Stimulated activated CD8-positive, alpha-beta memory T cell treated with anti-CD3 and anti-CD28 coated beads, Interleukin-4, amount 100 ng/mL, for 4 hours (primary cell): ENCODE results near the gene NUP133.
"Not testable (repeated sequence)": the region's sequence is repeated elsewhere in the genome, so short reads cannot be mapped to it uniquely, and the experiment has no call there.

Experiments used
- DNase-seq, 2 donors: peaks; one replicate each; pipeline ENCODE4 v3.0.0-alpha.2; 2020; ENCODE audit warnings: low read depth in 2 of 2, low spot score in 1 of 2

The NUP133 gene

DNA sequence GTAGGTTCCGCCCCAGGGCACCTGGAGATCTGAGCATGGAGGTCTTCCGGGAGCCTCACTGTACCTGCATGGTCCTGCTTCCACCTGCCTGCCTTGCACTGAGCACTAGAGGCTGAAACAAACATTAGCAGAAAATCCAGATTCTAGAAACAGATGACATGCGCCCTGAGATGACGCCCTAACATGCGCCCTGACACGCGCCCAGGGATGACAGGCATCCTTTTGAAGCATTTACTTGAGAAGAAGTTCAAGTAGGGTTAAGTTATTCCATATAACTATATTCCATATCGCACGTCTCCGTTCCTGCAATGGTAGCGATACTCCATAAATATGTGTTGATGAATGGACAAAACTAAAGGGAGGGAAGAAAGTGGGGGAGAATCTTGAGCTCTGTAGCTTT is 87.9 kb downstream of the NUP133 start:
- no peak for DNase-seq

DNA sequence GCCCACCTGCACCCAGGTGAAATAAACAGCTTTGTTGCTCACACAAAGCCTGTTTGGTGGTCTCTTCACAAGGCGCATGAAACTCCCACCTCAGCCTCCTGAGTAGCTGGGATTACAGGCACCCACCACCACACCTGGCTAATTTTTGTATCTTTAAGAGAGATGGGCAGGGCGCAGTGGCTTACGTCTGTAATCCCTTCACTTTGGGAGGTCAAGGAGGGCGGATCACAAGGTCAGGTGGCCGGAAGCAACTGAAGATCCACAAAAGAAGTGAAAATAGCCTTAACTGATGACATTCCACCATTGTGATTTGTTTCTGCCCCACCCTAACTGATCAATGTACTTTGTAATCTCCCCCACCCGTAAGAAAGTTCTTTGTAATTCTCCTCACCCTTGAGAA is 89.6 kb downstream of the NUP133 start:
- DNase-seq = not testable (repeated sequence)

DNA sequence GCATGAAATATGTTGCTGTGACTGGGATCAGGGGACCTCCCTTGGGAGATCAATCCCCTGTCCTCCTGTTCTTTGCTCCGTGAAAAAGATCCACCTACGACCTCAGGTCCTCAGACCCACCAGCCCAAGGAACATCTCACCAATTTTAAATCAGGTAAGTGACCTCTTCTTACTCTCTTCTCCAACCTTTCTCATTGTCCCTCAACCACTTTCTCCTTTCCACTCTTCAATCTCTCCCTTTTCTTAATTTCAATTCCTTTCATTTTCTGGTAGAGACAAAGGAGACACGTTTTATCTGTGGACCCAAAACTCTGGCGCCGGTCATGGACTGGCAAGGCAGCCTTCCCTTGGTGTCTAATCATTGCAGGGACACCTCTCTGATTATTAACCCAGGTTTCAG is 95.3 kb downstream of the NUP133 start:
- DNase-seq = not testable (repeated sequence)

DNA sequence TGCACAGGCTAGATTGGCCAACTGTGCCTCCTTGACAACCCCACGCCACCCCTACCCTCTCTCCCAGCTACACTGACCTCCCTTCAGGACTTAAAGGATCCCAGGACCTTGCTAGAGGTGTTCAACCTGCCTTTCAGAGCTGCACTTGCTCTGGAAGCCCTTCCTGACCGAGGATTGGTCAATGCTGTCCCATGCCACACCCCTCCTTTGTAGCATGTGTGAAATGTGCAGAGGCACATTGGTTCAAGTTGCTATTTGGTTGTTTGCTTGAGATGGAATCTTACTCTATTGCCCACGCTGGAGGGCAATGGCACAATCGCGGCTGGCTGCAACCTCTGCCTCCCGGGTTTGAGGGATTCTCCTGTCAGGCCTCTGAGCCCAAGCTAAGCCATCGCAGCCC is 96.1 kb downstream of the NUP133 start:
- DNase-seq = no peak

DNA sequence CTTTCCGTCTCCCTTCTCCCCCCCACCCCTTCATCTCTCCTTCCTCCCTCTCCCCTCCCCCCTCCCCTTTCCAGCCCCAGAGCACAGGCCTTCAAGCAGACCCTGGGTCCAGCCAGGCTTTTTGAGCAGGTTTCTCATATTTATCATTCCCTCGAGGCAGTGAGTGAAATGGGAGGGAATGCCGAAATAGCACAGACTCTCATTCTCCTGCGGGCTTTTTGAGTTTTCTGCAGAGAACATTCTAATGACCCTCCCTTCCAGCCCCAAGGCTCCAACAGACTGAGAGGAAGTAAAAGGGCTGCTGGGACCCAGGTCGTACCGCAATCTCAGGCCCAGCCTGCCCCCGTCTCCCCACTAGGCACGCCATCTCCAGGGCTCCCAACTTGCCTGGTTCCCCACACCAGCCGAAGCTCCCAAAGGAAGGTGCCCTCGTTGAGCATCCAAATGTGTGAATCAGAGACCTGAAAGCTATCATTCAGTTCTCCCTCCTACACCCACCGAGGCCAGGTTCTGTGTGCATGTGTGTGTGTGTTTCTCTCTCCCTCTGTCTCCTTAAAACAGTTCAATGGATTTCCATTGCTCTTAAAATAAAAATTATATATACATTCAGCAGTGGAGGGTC is 96.6 kb downstream of the NUP133 start:
- no peak for DNase-seq

DNA sequence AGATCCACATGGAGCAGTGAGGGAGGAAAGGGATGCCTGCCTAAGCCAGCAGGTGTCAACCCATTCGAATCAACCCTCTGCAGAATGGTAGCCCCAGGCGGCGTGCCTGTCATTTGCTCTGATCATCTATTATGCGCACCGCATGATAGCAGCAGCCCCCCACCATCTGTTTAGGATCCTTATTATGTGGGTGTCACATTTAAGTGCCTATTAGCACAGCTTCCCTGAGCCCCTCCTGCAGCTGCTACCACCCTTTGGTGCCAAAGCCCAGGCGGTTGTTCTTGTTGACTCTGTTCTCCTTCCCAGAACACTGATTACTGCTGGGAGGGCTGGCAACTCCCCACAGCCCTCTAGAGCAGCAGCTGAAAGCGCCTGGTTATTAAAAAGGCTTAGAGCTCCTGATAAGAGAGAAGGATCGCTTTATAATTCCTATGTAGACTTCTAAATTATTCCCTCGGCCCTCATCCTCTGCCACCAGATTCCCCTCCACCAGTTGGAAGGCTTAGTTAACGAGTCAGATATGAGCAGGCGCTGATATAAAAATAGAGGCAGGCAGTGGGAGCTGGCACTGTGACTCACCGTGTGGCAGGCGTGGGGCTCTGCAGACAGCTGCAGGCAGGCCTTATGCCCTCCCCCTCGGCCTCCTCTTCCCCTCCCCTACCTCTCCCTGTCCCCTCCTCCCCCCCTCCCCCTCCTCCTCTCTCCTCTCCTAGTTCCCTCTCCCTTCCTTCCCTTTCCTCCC is 97.3 kb downstream of the NUP133 start:
- no peak for DNase-seq

DNA sequence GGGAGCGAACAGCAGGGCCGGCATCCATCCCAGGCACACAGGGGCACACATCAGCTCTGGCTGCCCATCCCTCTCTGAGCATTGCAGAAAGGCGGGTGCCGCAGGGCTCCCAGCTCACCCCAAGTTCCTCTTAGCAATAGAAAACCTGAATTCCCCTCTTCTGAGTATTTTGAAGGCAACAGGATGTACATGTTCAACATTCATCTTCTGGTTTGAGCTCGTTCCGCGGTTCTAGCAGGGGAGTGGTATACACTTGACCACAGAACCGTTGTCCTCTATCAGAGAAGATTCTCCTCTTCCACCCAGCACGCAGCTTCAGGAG is 97.8 kb downstream of the NUP133 start:
- no peak for DNase-seq

DNA sequence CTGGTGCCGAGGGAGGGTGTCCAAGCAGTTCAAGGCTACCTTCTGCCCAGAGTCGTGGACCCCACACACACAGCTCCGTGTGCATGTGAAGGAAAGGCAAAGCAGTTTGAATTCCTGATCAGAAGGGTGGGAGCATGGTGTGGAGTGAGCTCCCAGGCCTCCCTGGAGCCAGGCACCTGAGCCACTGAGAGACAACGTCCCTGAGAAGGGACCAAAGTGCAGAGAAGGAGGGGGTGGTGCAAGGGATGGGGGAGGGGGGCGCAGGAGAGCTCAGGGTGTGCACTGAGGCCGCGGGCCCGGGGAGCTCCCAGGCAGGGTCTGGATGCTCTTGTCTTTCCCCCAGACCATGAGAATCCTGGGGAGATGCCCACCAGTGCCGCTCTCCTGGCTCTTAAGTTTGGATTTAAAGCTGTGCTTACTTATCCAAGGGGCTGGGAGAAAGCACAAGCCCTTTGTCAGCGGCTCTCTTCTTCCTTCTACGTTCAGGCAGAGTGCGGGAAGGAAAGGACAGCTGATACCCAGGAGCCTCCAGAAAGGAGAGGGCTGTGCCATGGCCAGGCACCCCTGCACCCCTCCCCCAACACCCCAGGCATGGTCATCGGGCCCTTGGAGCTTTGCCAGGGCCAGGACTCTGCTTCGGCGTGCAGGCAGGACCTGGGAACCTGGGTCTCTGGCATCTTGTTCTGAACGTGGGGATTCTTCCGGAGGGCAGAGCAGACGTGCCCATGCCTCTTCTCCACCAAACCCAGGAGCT is 98.3 kb downstream of the NUP133 start:
- DNase-seq = no peak

DNA sequence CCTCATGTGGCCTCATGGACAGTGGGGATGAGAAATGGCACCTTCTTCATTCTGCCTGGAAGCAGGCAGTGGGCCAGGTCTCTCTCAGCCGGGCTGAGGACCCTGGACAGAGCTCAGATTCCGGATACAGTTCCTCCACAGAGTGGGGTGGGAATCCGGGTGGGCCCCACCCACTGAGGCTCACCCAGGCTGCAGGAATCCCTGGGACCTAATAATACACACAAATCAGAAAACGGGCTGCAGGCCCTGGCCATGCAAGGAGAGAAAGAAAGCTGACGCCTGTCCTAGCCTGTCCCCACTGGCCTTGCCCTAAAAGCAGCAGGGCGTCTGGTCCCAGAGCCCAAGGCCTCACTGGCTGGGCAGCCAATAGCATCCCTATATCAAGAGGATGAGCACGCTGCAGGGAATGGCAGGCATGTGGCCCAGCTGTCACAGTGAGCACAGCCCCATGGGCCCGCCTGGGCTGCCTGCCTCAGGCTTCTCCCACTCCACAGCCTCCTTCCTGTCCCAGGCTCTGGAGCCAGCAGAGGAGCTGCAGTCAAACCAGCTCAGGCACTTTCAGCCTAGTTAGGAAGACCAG is 99.6 kb downstream of the NUP133 start:
- no peak for DNase-seq

DNA sequence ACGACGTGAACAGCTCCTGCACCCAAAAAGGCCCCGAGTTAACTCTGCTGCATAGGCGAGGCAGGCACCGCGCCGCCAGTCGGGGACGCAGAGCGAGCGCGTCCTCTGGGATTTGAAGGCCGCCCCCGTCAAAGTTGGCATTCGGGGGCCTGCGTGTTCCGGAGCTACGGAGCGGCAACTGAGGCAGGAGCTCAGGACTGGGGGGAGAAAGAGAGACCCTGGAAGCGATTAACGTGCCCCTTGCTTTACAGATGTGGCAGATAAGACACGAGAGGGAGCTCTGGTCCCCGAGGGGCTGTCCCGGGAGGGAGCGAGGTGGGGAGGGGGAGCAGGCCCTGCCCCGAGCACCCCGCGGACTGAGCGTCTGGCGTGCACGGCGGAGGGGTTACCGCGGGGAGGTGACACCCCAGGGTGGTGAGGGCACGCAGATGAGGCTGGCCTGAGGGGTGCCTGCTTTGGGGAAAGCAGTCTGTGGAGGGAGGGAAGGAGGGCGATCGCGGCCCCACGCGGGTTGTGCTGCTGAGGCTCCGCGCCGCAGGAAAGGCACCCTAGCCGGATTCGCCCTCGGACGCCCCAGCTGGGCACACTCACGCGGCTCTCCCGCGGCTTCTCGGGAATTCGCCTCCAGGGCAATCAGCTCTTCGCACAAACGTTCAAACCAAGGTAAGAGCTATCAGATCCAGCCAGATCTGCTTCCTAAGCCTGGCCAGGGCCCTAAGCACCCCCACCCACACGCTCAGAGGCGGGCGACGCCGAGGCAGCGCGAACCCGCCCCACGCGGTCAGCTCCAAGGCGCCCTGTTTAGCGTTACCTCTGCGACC is 100.7 kb downstream of the NUP133 start:
- no peak for DNase-seq

DNA sequence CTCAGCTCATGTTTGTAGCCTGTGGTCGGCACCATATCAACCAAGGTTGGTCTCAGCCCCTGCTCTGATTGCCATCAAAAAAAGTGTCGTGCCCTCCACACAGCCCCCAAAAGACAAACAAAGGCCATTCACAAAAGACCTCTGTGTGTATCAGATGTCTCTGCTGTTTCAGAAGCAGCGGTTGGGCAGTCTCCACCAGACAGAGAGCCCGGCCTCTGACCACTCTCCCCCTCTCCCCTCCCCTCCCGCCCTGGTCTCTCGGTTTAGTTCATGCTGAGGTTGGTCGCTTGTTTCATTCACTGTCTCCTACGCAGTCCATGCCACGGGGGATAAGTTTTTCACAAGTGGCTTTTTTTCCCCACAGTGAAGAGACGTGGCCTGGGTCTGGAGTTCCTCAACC is 101.3 kb downstream of the NUP133 start:
- no peak for DNase-seq

DNA sequence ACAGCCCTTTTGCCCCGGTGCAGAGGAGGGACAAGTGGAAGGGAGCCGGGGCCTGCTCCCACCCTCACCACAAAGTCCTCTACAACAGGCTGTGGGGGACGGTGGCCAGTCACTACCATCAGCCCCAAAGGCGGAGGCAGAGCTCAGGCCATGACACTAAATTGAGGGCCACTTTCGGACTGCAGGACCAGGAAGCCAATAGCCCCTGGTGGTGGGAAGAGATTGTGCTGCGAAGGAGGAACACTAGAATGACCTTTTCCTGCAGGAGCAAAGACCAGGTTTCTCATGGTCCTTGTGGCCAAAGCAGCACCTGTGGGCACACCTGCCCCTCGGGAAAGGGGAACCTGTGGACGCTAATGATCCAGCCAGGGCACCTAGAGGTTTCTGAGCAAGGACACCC is 104.6 kb downstream of the NUP133 start:
- DNase-seq = no peak

DNA sequence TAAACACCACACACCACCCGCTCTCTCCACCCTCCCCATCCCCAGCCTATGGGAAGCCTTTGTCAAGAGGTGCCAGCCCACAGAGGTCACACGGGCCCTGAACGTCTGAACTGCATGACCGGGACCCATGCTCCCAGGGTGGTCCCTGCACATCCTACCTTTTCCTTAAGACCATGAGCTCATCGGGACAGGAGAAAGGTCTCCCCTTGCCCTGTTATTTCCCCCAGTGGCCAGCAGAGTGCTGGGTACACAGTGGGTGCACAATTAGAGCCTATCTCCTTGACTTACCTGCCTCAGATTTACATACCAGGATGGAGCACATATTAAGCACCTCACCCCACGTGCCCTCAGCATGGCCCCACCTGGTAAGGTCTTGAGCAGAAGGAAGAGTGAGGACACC is 105.1 kb downstream of the NUP133 start:
- DNase-seq = no peak

DNA sequence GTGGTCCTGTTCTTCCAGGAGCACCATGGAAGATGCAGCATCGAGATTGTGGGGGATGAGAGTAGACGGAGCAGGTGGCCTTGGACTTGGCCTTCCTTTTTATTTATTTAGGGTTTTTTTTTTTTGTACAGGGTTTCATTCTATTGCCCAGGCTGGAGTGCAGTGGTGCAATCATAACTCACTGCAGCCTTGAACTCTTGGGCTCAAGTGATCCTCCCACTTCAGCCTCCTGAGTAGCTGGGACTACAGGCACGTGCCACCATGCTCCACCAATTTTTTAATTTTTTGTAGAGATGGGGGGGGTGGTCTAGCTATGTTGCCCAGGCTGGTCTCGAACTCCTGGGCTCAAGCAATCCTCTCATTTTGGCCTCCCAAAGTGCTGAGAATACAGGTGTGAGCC is 105.8 kb downstream of the NUP133 start:
- DNase-seq = not testable (repeated sequence)

DNA sequence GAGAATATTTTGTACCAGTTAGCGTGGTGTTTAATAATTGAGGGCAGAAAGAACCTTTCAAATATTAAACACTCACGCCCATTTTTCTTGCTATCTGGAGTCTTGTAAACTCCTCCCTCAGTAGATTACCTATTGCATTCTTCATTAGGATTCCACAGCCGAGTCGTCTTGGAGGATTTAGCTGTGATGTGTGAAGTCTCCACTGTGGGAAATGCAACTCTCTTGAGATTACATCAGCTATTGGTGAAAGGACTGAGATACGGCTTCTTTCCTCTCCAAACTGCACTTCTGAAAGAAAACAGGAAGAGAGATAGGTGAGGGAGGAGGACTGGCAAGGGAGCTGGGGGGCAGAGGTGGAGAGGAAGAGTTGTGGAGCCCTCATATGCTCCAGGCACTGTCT is 110.4 kb downstream of the NUP133 start:
- DNase-seq = no peak

DNA sequence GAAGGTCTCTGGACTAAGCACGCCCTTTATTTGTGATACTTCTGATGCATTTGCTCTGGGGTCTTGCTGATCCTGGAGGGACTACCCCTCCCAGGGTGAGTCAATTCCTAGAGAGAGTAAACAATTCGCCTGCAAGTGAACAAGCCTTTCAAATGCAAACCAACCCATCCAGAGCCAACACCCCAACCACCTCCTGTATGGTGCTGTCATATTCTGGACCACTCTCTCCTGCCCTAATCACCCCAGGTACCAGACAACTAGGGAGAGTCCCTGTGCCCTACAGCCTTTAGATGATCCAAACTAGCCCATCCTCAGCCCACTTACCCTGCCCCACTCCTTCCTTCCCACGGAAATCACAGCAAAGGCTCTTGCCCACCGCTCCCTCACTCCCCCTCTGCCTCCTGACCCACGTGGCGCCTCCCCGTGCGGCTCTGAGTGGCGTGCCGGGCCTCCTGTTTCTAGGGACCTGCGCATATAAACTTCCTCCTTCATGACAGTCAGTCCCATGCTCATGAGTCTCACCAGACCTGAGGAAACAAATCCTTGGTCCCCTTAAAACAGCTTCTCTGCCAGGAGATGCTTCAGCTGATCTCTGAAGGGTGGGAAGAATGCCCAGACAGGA is 111.4 kb downstream of the NUP133 start:
- DNase-seq = no peak

DNA sequence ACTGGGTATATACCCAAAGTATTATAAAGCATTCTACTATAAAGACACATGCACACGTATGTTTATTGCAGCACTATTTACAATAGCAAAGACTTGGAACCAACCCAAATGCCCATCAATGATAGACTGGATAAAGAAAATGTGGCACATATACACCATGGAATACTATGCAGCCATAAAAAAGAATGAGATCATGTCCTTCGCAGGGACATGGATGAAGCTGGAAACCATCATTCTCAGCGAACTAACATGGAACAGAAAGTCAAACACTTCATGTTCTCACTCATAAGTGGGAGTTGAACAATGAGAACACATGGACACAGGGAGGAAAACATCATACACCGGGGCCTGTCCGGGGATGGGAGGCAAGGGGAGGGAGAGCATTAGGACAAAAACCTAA is 113.6 kb downstream of the NUP133 start:
- DNase-seq = not testable (repeated sequence)

DNA sequence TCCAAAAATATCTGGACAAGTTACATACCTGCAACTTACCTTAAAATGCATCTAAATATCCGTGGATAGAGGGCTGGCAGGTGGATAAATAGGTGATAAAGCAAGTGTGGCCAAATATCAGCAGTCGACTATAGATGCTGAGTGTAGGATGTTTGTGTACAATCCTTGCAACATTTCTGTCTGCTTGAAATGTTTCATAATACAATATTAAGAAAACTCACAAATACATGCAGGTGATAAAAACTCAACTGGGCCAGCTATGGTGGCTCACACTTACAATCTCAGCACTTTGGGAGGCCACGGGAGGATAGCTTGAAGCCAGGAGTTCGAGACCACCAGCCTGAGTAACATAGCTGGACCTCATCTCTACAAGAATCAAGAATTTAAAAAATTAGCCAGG is 115.2 kb downstream of the NUP133 start:
- DNase-seq = no peak
